Kidney epithelial cell (primary cell): Measurements from ENCODE around the gene FGR. TPM values are rescaled to one million over a fixed set of nuclear protein-coding genes. Genes with fewer than 3 reads are reported as not detected.
A peak's percentile ranks its signal among the peaks of the same experiment; 100 is the strongest.

Experiments
- DNase-seq: peaks from one replicate; pipeline ENCODE4 v3.0.0-alpha.2; 2010; ENCODE audit warnings: low read depth
- H3K27me3 ChIP-seq: 2 replicates; pipeline ENCODE4 v1.6.0; 2011; ENCODE audit warnings: low read length; ENCODE audit not compliant: control insufficient read depth, insufficient read depth
- H3K36me3 ChIP-seq: 2 replicates; pipeline ENCODE4 v1.5.1; 2011; ENCODE audit warnings: low read length; ENCODE audit not compliant: control insufficient read depth, insufficient read depth
- H3K4me3 ChIP-seq: 2 replicates; pipeline ENCODE4 v1.5.1; 2011; ENCODE audit warnings: low read depth, mild to moderate bottlenecking, control low read depth, low read length
- total RNA-seq: library from RNA; depleted of rRNA; stranded (reverse); fragments of >200 nt; gene quantifications from 2 replicates; pipeline ENCODE4 v1.2.3, GENCODE V29; 2015
- TF ChIP-seq, protein P1 (sequence below): IDR thresholded peaks from 2 replicates; pipeline ENCODE4 v1.5.1; 2011; ENCODE audit warnings: mild to moderate bottlenecking, moderate library complexity, low read length, control low read depth, inconsistent platforms; ENCODE audit not compliant: insufficient read depth, poor library complexity, severe bottlenecking

Gene FGR
- total RNA-seq, 1 donor from 2014 or later, result not detected

- Histone ChIP-seq H3K27me3 (peaks cover 20% of the 10 kb centered on the region), H3K36me3 (no peaks in the 10 kb centered on the region), H3K4me3 (peak overlapping the region; percentile 32)
- DNase-seq, result no peak
- TF ChIP-seq, protein P1, sequence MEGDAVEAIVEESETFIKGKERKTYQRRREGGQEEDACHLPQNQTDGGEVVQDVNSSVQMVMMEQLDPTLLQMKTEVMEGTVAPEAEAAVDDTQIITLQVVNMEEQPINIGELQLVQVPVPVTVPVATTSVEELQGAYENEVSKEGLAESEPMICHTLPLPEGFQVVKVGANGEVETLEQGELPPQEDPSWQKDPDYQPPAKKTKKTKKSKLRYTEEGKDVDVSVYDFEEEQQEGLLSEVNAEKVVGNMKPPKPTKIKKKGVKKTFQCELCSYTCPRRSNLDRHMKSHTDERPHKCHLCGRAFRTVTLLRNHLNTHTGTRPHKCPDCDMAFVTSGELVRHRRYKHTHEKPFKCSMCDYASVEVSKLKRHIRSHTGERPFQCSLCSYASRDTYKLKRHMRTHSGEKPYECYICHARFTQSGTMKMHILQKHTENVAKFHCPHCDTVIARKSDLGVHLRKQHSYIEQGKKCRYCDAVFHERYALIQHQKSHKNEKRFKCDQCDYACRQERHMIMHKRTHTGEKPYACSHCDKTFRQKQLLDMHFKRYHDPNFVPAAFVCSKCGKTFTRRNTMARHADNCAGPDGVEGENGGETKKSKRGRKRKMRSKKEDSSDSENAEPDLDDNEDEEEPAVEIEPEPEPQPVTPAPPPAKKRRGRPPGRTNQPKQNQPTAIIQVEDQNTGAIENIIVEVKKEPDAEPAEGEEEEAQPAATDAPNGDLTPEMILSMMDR, result no peak
These were observed 604 bp downstream of the FGR start for GRCh38 chr1:27634177-27634984.

- no peak for DNase-seq
- H3K27me3 ChIP-seq, result peaks cover 21% of the 10 kb centered on the region
- peak overlapping the region; percentile 32 for H3K4me3 ChIP-seq
- TF ChIP-seq, protein P1, result no peak
- no peaks in the 10 kb centered on the region for H3K36me3 ChIP-seq
These were observed 1.3 kb downstream of the FGR start for GRCh38 chr1:27633640-27634176.

- H3K4me3 ChIP-seq, result no peak overlapping the region
- no peak for DNase-seq
- TF ChIP-seq, protein P1, result no peak
- peaks cover 23% of the 10 kb centered on the region for H3K27me3 ChIP-seq
- H3K36me3 ChIP-seq, result no peaks in the 10 kb centered on the region
These were observed 1.7 kb downstream of the FGR start for GRCh38 chr1:27633298-27633610.

- DNase-seq, result no peak
- TF ChIP-seq, protein P1, result no peak
- Histone ChIP-seq H3K4me3 (no peak overlapping the region), H3K27me3 (peaks cover 23% of the 10 kb centered on the region), H3K36me3 (no peaks in the 10 kb centered on the region)
These were observed 2.3 kb downstream of the FGR start for GRCh38 chr1:27632387-27633297.

- Histone ChIP-seq H3K4me3 (no peak overlapping the region), H3K36me3 (no peaks in the 10 kb centered on the region), H3K27me3 (peaks cover 23% of the 10 kb centered on the region)
- no peak for DNase-seq
- TF ChIP-seq, protein P1, result no peak
These were observed 4.0 kb downstream of the FGR start for GRCh38 chr1:27630859-27631491.
